ENCODE measurements around the gene GABRR2. TPM values are rescaled to one million over a fixed set of nuclear protein-coding genes. Genes with fewer than 3 reads are reported as not detected.

Gene GABRR2
- total RNA-seq, 1 donor from 2014 or later, result not detected

DNA sequence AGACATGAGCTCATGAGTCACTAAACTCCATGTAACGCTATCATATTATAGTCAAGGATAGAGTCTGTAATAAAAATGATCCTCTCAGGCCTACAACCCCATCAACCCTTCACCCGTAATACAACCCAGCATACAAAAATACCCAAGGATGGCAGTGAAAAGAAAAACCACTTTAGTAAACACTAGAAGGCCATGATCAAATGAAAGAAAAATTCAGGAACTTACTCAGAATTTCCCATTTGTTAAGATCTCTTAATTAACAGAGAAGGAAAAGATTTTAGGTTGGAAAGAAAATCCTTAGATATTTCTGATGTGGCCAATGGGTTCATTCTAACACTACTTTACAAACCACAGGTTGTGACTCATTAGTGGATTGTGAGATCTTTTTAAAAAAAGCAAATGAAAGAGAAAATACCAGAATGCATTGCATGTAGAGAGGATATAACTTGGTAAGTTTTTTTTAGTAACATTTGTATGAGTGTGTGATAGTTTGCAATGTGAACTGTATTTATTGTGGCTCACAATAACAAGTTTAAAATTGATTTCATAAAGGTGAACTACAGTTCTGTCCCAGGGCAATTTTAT is 45.4 kb upstream of the GABRR2 start:
- peaks cover 13% of the 10 kb centered on the region for H3K4me1 ChIP-seq
- H4K20me1 ChIP-seq (ENCODE audit: low read depth), result no peaks in the 10 kb centered on the region
- H3K79me2 ChIP-seq (ENCODE audit: low read depth), result no peaks in the 10 kb centered on the region
- TF ChIP-seq, protein P1, sequence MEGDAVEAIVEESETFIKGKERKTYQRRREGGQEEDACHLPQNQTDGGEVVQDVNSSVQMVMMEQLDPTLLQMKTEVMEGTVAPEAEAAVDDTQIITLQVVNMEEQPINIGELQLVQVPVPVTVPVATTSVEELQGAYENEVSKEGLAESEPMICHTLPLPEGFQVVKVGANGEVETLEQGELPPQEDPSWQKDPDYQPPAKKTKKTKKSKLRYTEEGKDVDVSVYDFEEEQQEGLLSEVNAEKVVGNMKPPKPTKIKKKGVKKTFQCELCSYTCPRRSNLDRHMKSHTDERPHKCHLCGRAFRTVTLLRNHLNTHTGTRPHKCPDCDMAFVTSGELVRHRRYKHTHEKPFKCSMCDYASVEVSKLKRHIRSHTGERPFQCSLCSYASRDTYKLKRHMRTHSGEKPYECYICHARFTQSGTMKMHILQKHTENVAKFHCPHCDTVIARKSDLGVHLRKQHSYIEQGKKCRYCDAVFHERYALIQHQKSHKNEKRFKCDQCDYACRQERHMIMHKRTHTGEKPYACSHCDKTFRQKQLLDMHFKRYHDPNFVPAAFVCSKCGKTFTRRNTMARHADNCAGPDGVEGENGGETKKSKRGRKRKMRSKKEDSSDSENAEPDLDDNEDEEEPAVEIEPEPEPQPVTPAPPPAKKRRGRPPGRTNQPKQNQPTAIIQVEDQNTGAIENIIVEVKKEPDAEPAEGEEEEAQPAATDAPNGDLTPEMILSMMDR (IDR thresholded peaks at IDR 0.05), result no peak
- TF ChIP-seq EZH2phosphoT487 (IDR thresholded peaks at IDR 0.05) (no peak), EZH2 (IDR thresholded peaks at IDR 0.05) (no peak)
- Mint-ChIP-seq H3K4me3 (no peak overlapping the region), H3K36me3 (peaks cover 3% of the 10 kb centered on the region), H3K27ac (no peak overlapping the region), H3K4me1 (peaks cover 5% of the 10 kb centered on the region), H3K27me3 (ENCODE audit: insufficient read depth, low read depth) (no peaks in the 10 kb centered on the region), H3K9me3 (no peaks in the 10 kb centered on the region)
- no peak overlapping the region for H3K27ac ChIP-seq
- peaks cover 14% of the 10 kb centered on the region for H3F3A ChIP-seq (ENCODE audit: low read depth)
- no peak for DNase-seq (ENCODE audit: low spot score)
- H2AFZ ChIP-seq (replicated peaks), result no peak overlapping the region
- H3K4me2 ChIP-seq, result no peak overlapping the region
- no peak overlapping the region for H3K4me3 ChIP-seq
- H3K9ac ChIP-seq, result no peak overlapping the region
- no peaks in the 10 kb centered on the region for H3K9me3 ChIP-seq (ENCODE audit: low read depth)
- no peaks in the 10 kb centered on the region for H3K36me3 ChIP-seq
- no peaks in the 10 kb centered on the region for H3K27me3 ChIP-seq

DNA sequence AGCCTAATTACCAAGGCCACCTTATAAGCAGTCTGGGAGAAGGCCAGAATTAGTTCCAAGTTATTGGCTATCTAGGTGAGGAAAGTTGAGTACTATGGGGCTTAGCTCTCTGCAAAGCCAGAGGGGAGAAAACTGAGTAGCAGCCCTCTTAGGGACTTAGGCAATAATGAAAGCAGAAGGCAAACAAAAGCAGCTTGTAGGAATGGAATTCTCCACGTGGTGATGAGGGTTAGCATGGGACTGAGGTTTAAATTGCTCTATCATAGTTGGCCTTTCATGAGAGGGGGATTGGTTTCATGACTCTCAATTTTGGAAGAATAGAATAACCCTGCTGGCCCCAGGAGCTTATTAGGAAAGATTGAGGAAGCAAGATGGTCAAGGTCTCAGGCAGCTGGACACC is 44.5 kb upstream of the GABRR2 start:
- Histone ChIP-seq H3K79me2 (ENCODE audit: low read depth) (no peaks in the 10 kb centered on the region), H4K20me1 (ENCODE audit: low read depth) (no peaks in the 10 kb centered on the region), H3F3A (ENCODE audit: low read depth) (peaks cover 15% of the 10 kb centered on the region), H3K4me1 (peaks cover 14% of the 10 kb centered on the region), H3K9me3 (ENCODE audit: low read depth) (no peaks in the 10 kb centered on the region), H3K4me3 (no peak overlapping the region), H3K27ac (peak overlapping the region; percentile 24), H3K9ac (no peak overlapping the region), H3K36me3 (no peaks in the 10 kb centered on the region), H3K27me3 (no peaks in the 10 kb centered on the region), H3K4me2 (peak overlapping the region; percentile 50), H2AFZ (replicated peaks) (no peak overlapping the region)
- Mint-ChIP-seq H3K4me3 (no peak overlapping the region), H3K4me1 (peaks cover 9% of the 10 kb centered on the region), H3K27ac (no peak overlapping the region), H3K36me3 (peaks cover 3% of the 10 kb centered on the region), H3K27me3 (ENCODE audit: insufficient read depth, low read depth) (no peaks in the 10 kb centered on the region), H3K9me3 (no peaks in the 10 kb centered on the region)
- peak; percentile 72 for DNase-seq (ENCODE audit: low spot score)
- TF ChIP-seq, protein P1 (IDR thresholded peaks at IDR 0.05), result no peak
- no peak for TF ChIP-seq EZH2phosphoT487 (IDR thresholded peaks at IDR 0.05)

DNA sequence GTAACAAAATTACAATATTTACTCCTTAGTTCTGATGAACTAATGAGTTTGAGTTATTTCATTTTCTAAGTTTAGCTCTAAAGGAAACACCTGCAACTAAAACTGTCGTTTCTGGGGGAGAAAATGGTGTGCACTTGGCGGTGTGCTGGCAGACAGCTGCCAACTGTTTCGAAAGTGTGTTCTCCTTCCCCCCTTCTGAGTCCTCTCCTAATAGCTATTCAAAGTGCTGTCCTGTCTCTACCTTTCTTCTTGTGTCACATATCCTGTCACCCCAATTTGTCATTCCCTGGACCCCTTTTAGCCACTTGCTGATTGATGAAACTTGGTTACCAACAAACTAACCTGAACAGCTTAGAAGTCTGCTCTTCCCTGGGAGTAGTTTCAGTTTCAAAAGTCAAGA is 42.3 kb upstream of the GABRR2 start:
- H3K4me2 ChIP-seq, result no peak overlapping the region

More for the DNA sequence above, 42.3 kb upstream of the GABRR2 start:
- peaks cover 35% of the 10 kb centered on the region for H3F3A ChIP-seq (ENCODE audit: low read depth)
- H3K27ac ChIP-seq, result no peak overlapping the region
- H3K9me3 ChIP-seq (ENCODE audit: low read depth), result no peaks in the 10 kb centered on the region
- Mint-ChIP-seq H3K9me3 (no peaks in the 10 kb centered on the region), H3K27me3 (ENCODE audit: insufficient read depth, low read depth) (no peaks in the 10 kb centered on the region), H3K4me3 (no peak overlapping the region), H3K27ac (peak overlapping the region; percentile 40), H3K4me1 (peaks cover 22% of the 10 kb centered on the region), H3K36me3 (peaks cover 1% of the 10 kb centered on the region)
- no peaks in the 10 kb centered on the region for H3K27me3 ChIP-seq
- TF ChIP-seq EZH2phosphoT487 (IDR thresholded peaks at IDR 0.05) (no peak), EZH2 (IDR thresholded peaks at IDR 0.05) (no peak)
- TF ChIP-seq, protein P1 (IDR thresholded peaks at IDR 0.05), result no peak
- no peak overlapping the region for H3K4me3 ChIP-seq
- H3K9ac ChIP-seq, result no peak overlapping the region
- H4K20me1 ChIP-seq (ENCODE audit: low read depth), result no peaks in the 10 kb centered on the region
- DNase-seq (ENCODE audit: low spot score), result no peak
- no peaks in the 10 kb centered on the region for H3K36me3 ChIP-seq
- no peak overlapping the region for H2AFZ ChIP-seq (replicated peaks)
- H3K4me1 ChIP-seq, result peaks cover 27% of the 10 kb centered on the region
- no peaks in the 10 kb centered on the region for H3K79me2 ChIP-seq (ENCODE audit: low read depth)

Measured in neural progenitor cell (in vitro differentiated cells).